ENCODE data around the gene MAP3K3.
A peak's percentile ranks its signal among the peaks of the same experiment; 100 is the strongest.

Gene MAP3K3

GRCh38 chr17:63622574-63623390 lies 565 bp downstream of the MAP3K3 start:
- peak; percentile 73 for DNase-seq (ENCODE audit: low spot score)

- peak; percentile 39 for DNase-seq (ENCODE audit: low spot score)
Measured at GRCh38 chr17:63623786-63624530, 1.7 kb downstream of the MAP3K3 start.

- peak; percentile 25 for DNase-seq (ENCODE audit: low spot score)
Measured at GRCh38 chr17:63624531-63624880, 2.3 kb downstream of the MAP3K3 start.

- DNase-seq (ENCODE audit: low spot score) = no peak
Measured at GRCh38 chr17:63626551-63627180, 4.4 kb downstream of the MAP3K3 start.

GRCh38 chr17:63629627-63630026 lies 7.4 kb downstream of the MAP3K3 start:
- DNase-seq (ENCODE audit: low spot score) = no peak

GRCh38 chr17:63631062-63631461 lies 8.8 kb downstream of the MAP3K3 start:
- no peak for DNase-seq (ENCODE audit: low spot score)

GRCh38 chr17:63631626-63632025 lies 9.4 kb downstream of the MAP3K3 start:
- no peak for DNase-seq (ENCODE audit: low spot score)

GRCh38 chr17:63633742-63634141 lies 11.5 kb downstream of the MAP3K3 start:
- no peak for DNase-seq (ENCODE audit: low spot score)

GRCh38 chr17:63634163-63634562 lies 11.9 kb downstream of the MAP3K3 start:
- DNase-seq (ENCODE audit: low spot score) = no peak

- DNase-seq (ENCODE audit: low spot score) = no peak
Measured at GRCh38 chr17:63634816-63635215, 12.6 kb downstream of the MAP3K3 start.

GRCh38 chr17:63635290-63635689 lies 13.1 kb downstream of the MAP3K3 start:
- no peak for DNase-seq (ENCODE audit: low spot score)

- no peak for DNase-seq (ENCODE audit: low spot score)
Measured at GRCh38 chr17:63635787-63636186, 13.6 kb downstream of the MAP3K3 start.

- DNase-seq (ENCODE audit: low spot score) = no peak
Measured at GRCh38 chr17:63639125-63639524, 16.9 kb downstream of the MAP3K3 start.

GRCh38 chr17:63640038-63640437 lies 17.8 kb downstream of the MAP3K3 start:
- DNase-seq (ENCODE audit: low spot score) = no peak

GRCh38 chr17:63641692-63642448 lies 19.7 kb downstream of the MAP3K3 start:
- no peak for DNase-seq (ENCODE audit: low spot score)

GRCh38 chr17:63644846-63645245 lies 22.6 kb downstream of the MAP3K3 start:
- DNase-seq (ENCODE audit: low spot score) = no peak

GRCh38 chr17:63645775-63646487 lies 23.7 kb downstream of the MAP3K3 start:
- no peak for DNase-seq (ENCODE audit: low spot score)

GRCh38 chr17:63646488-63646806 lies 24.2 kb downstream of the MAP3K3 start:
- peak; percentile 24 for DNase-seq (ENCODE audit: low spot score)

GRCh38 chr17:63647065-63647725 lies 25.0 kb downstream of the MAP3K3 start:
- no peak for DNase-seq (ENCODE audit: low spot score)

- DNase-seq (ENCODE audit: low spot score) = no peak
Measured at GRCh38 chr17:63647936-63648335, 25.7 kb downstream of the MAP3K3 start.

- no peak for DNase-seq (ENCODE audit: low spot score)
Measured at GRCh38 chr17:63649813-63650212, 27.6 kb downstream of the MAP3K3 start.

Data from NAMALWA (cell line).